CD14-positive monocyte (primary cell): ENCODE data around the gene BAZ1B. TPM values are rescaled to one million over a fixed set of nuclear protein-coding genes. Genes with fewer than 3 reads are reported as not detected.
A peak's percentile ranks its signal among the peaks of the same experiment; 100 is the strongest.

ENCODE experiments used
- DNase-seq, 3 donors: peaks; one replicate each; pipeline ENCODE4 v3.0.0-alpha.2; 2011 to 2022
- H2AFZ ChIP-seq: 2 replicates; pipeline ENCODE4 v1.6.0; 2012; ENCODE audit warnings: mild to moderate bottlenecking, low read depth, low read length, inconsistent platforms; ENCODE audit not compliant: insufficient read depth, poor library complexity, severe bottlenecking
- H3K27ac ChIP-seq, 2 donors: 1 replicate in 1 of 2; 2 replicates in 1 of 2; pipeline ENCODE4 v1.5.1; 2012 to 2013; ENCODE audit warnings: low read length in 2 of 2, control low read depth in 1 of 2, inconsistent platforms in 1 of 2, low read depth in 1 of 2, mild to moderate bottlenecking in 1 of 2
- H3K27me3 ChIP-seq, 2 donors: one replicate each; pipeline versions ENCODE4 v1.6.0 to v1.6.1; 2011 to 2013; ENCODE audit warnings: low read length in 2 of 2; ENCODE audit not compliant: control insufficient read depth in 2 of 2, insufficient read depth in 2 of 2
- H3K36me3 ChIP-seq, 2 donors: replicated peaks in 1 of 2; 1 replicate in 1 of 2; 2 replicates in 1 of 2; pipeline versions ENCODE4 v1.5.1 to v1.6.1; 2012 to 2013; ENCODE audit warnings: low read length in 2 of 2, control low read depth in 1 of 2, inconsistent platforms in 1 of 2, mild to moderate bottlenecking in 1 of 2; ENCODE audit not compliant: insufficient read depth in 2 of 2, control insufficient read depth in 1 of 2
- H3K4me1 ChIP-seq, 2 donors: 1 replicate in 1 of 2; 2 replicates in 1 of 2; pipeline versions ENCODE4 v1.5.1 to v1.6.1; 2012 to 2013; ENCODE audit warnings: low read length in 2 of 2, control low read depth in 1 of 2, inconsistent platforms in 1 of 2, mild to moderate bottlenecking in 1 of 2, moderate library complexity in 1 of 2; ENCODE audit not compliant: insufficient read depth in 2 of 2, control insufficient read depth in 1 of 2
- H3K4me2 ChIP-seq: replicated peaks from 2 replicates; pipeline ENCODE3; 2012; ENCODE audit warnings: low read length, moderate library complexity, mild to moderate bottlenecking; ENCODE audit not compliant: poor library complexity, severe bottlenecking; ENCODE audit errors: extremely low read depth
- H3K4me3 ChIP-seq, 3 experiments: fragments of 200-600 bp in 1 of 3; sonication (generic) in 1 of 3; replicated peaks in 1 of 3; 1 replicate in 2 of 3; 2 replicates in 1 of 3; pipeline ENCODE4 v1.5.1; 2011 to 2013; ENCODE audit warnings: low read length in 3 of 3, mild to moderate bottlenecking in 3 of 3, control low read depth in 2 of 3, low read depth in 2 of 3, inconsistent platforms in 1 of 3, moderate library complexity in 1 of 3
- H3K79me2 ChIP-seq: 2 replicates; pipeline ENCODE4 v1.6.0; 2012; ENCODE audit warnings: mild to moderate bottlenecking, control low read depth, inconsistent platforms, low read length, moderate library complexity; ENCODE audit not compliant: insufficient read depth
- H3K9ac ChIP-seq: 2 replicates; pipeline ENCODE4 v1.6.0; 2017; ENCODE audit warnings: low read length, mild to moderate bottlenecking; ENCODE audit not compliant: insufficient read depth, poor library complexity, severe bottlenecking
- H3K9me3 ChIP-seq, 2 donors: replicated peaks in 1 of 2; 1 replicate in 1 of 2; 2 replicates in 1 of 2; pipeline versions ENCODE4 v1.5.1 to v1.6.1; 2012 to 2013; ENCODE audit warnings: low read length in 2 of 2, control low read depth in 1 of 2; ENCODE audit not compliant: control insufficient read depth in 1 of 2, insufficient read depth in 1 of 2
- H4K20me1 ChIP-seq: 2 replicates; pipeline ENCODE4 v1.6.0; 2012; ENCODE audit warnings: mild to moderate bottlenecking, low read length, control low read depth, moderate library complexity; ENCODE audit not compliant: insufficient read depth
- H3K27ac Mint-ChIP-seq, 7 donors: one replicate each; pipeline ENCODE4 v1.8.0; 2020; ENCODE audit warnings: mild to moderate bottlenecking in 7 of 7, mixed read lengths in 7 of 7, moderate library complexity in 6 of 7, inconsistent platforms in 2 of 7
- H3K27me3 Mint-ChIP-seq, 3 donors: one replicate each; pipeline ENCODE4 v1.8.0; 2021 to 2022; ENCODE audit warnings: low read depth in 3 of 3, mild to moderate bottlenecking in 3 of 3, mixed read lengths in 3 of 3, moderate library complexity in 3 of 3, inconsistent platforms in 1 of 3
- H3K36me3 Mint-ChIP-seq, 2 donors: one replicate each; pipeline ENCODE4 v1.8.0; 2020; ENCODE audit warnings: mixed read lengths in 2 of 2, inconsistent platforms in 1 of 2, mild to moderate bottlenecking in 1 of 2
- H3K4me1 Mint-ChIP-seq: one replicate; pipeline ENCODE4 v1.8.0; 2020; ENCODE audit warnings: mild to moderate bottlenecking, mixed read lengths
- H3K4me3 Mint-ChIP-seq, 2 donors: one replicate each; pipeline ENCODE4 v1.8.0; 2020; ENCODE audit warnings: mild to moderate bottlenecking in 2 of 2, mixed read lengths in 2 of 2, moderate library complexity in 1 of 2
- H3K9me3 Mint-ChIP-seq, 7 donors: one replicate each; pipeline ENCODE4 v1.8.0; 2020 to 2022; ENCODE audit warnings: mixed read lengths in 7 of 7, mild to moderate bottlenecking in 6 of 7, moderate library complexity in 6 of 7, inconsistent platforms in 2 of 7
- WGBS: methylation state at CpG from one replicate; pipeline ENCODE4 v1.1.5; 2013; ENCODE audit warnings: missing lambda C conversion rate; ENCODE audit not compliant: insufficient coverage; 5-methylcytosine and 5-hydroxymethylcytosine counted together
- intact Hi-C, 2 donors: fragments of 100-400 bp; cut with micrococcal nuclease; formaldehyde crosslinking; loops; one replicate each; pipeline versions ENCODE4 v1.15.0 to v1.15.1; 2023
- polyA plus RNA-seq, 3 donors: library from polyadenylated mRNA; depleted of rRNA in 1 of 3; unstranded in 2 of 3; stranded (reverse) in 1 of 3; fragments of 300-500 nt in 2 of 3; fragments of >200 nt in 1 of 3; fragmentation: Illumina TruSeq in 2 of 3; gene quantifications; 1 replicate in 2 of 3; 2 replicates in 1 of 3; pipeline ENCODE4 v1.2.3, GENCODE V29; 2012 to 2021
- TF ChIP-seq, protein P1 (sequence below): fragments of 200-600 bp; IDR thresholded peaks from one replicate; pipeline ENCODE4 v1.8.0; 2022; ENCODE audit warnings: antibody characterized with exemption, mild to moderate bottlenecking

BAZ1B gene
- polyA plus RNA-seq, 3 donors = 2.5 to 12.1 (median 5.0) TPM

DNA sequence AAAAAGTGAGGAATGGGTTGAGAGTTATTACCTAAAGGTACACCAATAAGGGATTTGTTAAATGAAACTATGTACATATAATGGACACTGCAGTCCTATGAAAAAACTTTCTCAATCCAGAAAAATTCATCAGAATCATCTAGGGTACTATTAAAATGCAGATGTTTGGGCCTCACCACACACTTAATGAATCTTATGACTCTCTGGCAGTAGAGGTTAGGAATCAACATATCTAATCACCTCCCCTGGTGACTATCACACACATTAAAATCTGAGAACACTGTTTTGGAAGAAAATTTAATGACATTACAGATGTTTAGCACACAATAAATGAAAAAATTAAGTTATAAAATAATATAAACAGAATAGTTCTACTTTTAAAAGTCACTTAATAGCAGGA is 32.1 kb downstream of the BAZ1B start:
- DNase-seq = no peak
- TF ChIP-seq, protein P1, sequence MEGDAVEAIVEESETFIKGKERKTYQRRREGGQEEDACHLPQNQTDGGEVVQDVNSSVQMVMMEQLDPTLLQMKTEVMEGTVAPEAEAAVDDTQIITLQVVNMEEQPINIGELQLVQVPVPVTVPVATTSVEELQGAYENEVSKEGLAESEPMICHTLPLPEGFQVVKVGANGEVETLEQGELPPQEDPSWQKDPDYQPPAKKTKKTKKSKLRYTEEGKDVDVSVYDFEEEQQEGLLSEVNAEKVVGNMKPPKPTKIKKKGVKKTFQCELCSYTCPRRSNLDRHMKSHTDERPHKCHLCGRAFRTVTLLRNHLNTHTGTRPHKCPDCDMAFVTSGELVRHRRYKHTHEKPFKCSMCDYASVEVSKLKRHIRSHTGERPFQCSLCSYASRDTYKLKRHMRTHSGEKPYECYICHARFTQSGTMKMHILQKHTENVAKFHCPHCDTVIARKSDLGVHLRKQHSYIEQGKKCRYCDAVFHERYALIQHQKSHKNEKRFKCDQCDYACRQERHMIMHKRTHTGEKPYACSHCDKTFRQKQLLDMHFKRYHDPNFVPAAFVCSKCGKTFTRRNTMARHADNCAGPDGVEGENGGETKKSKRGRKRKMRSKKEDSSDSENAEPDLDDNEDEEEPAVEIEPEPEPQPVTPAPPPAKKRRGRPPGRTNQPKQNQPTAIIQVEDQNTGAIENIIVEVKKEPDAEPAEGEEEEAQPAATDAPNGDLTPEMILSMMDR = no peak
- no peak overlapping the region for H3K4me3 ChIP-seq
- peaks cover 76 to 98% of the 10 kb centered on the region in 2 donors for H3K36me3 ChIP-seq
- no peak overlapping the region for H2AFZ ChIP-seq
- no peaks in the 10 kb centered on the region for H3K9me3 ChIP-seq
- Mint-ChIP-seq H3K27ac (no peak overlapping the region), H3K4me3 (no peak overlapping the region), H3K9me3 (no peaks in the 10 kb centered on the region), H3K4me1 (no peaks in the 10 kb centered on the region), H3K27me3 (no peaks in the 10 kb centered on the region), H3K36me3 (peaks cover 64 to 89% of the 10 kb centered on the region in 2 donors)
- H3K27ac ChIP-seq = no peak overlapping the region
- no peaks in the 10 kb centered on the region for H3K27me3 ChIP-seq
- intact Hi-C loops = no loop called here
- H3K4me2 ChIP-seq = no peak overlapping the region
- H4K20me1 ChIP-seq = peaks cover 9% of the 10 kb centered on the region
- no peak overlapping the region for H3K9ac ChIP-seq
- peaks cover 60% of the 10 kb centered on the region for H3K79me2 ChIP-seq
- H3K4me1 ChIP-seq = no peaks in the 10 kb centered on the region

DNA sequence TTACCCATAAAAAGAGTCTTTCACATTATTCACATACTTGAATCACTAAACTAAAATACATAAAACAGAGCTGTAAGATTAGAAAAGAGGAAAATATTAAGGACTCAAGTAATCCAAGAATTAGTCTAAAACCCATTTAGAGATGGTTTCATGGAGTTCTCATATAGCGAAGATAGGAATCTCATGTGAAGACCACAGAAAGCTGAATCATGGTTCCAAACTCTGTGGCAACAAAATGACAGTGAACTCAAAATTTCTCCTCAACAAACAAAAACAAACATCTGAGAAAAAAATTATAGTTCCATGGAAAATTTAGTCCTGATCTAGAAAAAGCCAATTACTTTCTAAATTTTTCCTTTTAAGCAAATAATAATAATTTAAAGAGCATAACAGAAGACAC is 34.6 kb downstream of the BAZ1B start:
- intact Hi-C loops = no loop called here
- TF ChIP-seq, protein P1 = no peak
- H3K9me3 Mint-ChIP-seq = no peaks in the 10 kb centered on the region
- no peaks in the 10 kb centered on the region for H3K4me1 Mint-ChIP-seq
- Histone ChIP-seq H3K9ac (no peak overlapping the region), H3K4me2 (no peak overlapping the region), H3K27me3 (no peaks in the 10 kb centered on the region), H2AFZ (no peak overlapping the region), H3K4me1 (no peaks in the 10 kb centered on the region), H3K27ac (peak overlapping the region in 1 of 2 donors; percentile 20), H3K36me3 (peaks cover 84 to 98% of the 10 kb centered on the region in 2 donors), H4K20me1 (peaks cover 13% of the 10 kb centered on the region), H3K4me3 (no peak overlapping the region), H3K9me3 (no peaks in the 10 kb centered on the region), H3K79me2 (peaks cover 70% of the 10 kb centered on the region)
- no peak overlapping the region for H3K4me3 Mint-ChIP-seq
- DNase-seq = no peak
- H3K27me3 Mint-ChIP-seq = no peaks in the 10 kb centered on the region
- no CpG with 5 or more reads among the region's 1 CpG for WGBS
- peaks cover 62 to 88% of the 10 kb centered on the region in 2 donors for H3K36me3 Mint-ChIP-seq
- H3K27ac Mint-ChIP-seq = peak overlapping the region in 2 of 7 donors; percentile 65 to 76
